Stimulated activated naive B cell treated with anti-CD40 and anti-IgM and Interleukin-4, amounts not matched to agents 10 μg/mL and 1 μg/mL and 100 μg/mL, for 72 hours (primary cell): ENCODE results near the gene FBH1.
A peak's percentile ranks its signal among the peaks of the same experiment; 100 is the strongest.
"Not testable (repeated sequence)": the region's sequence is repeated elsewhere in the genome, so short reads cannot be mapped to it uniquely, and the experiment has no call there.

Experiments
- ATAC-seq, 2 donors: fragments of 150-1000 bp; cut with Tn5 transposase; replicated peaks; 2 replicates each; pipeline ENCODE4 v1.10.0; 2021; ENCODE audit warnings: moderate library complexity in 1 of 2
- DNase-seq: peaks from one replicate; pipeline ENCODE4 v3.0.0; 2021
- H3K27ac Mint-ChIP-seq: one replicate; pipeline ENCODE4 v1.8.0; 2022; ENCODE audit warnings: mild to moderate bottlenecking, mixed read lengths
- H3K27me3 Mint-ChIP-seq, 2 donors: one replicate each; pipeline ENCODE4 v1.8.0; 2022; ENCODE audit warnings: mixed read lengths in 2 of 2
- H3K36me3 Mint-ChIP-seq, 2 donors: one replicate each; pipeline ENCODE4 v1.8.0; 2022; ENCODE audit warnings: mixed read lengths in 2 of 2, mild to moderate bottlenecking in 1 of 2
- H3K4me1 Mint-ChIP-seq, 2 donors: one replicate each; pipeline ENCODE4 v1.8.0; 2022; ENCODE audit warnings: mixed read lengths in 2 of 2, mild to moderate bottlenecking in 1 of 2
- H3K4me3 Mint-ChIP-seq, 2 donors: one replicate each; pipeline ENCODE4 v1.8.0; 2022; ENCODE audit warnings: mild to moderate bottlenecking in 2 of 2, mixed read lengths in 2 of 2, moderate library complexity in 1 of 2
- H3K9me3 Mint-ChIP-seq, 2 donors: one replicate each; pipeline ENCODE4 v1.8.0; 2022; ENCODE audit warnings: mixed read lengths in 2 of 2, mild to moderate bottlenecking in 1 of 2

The FBH1 gene

DNA sequence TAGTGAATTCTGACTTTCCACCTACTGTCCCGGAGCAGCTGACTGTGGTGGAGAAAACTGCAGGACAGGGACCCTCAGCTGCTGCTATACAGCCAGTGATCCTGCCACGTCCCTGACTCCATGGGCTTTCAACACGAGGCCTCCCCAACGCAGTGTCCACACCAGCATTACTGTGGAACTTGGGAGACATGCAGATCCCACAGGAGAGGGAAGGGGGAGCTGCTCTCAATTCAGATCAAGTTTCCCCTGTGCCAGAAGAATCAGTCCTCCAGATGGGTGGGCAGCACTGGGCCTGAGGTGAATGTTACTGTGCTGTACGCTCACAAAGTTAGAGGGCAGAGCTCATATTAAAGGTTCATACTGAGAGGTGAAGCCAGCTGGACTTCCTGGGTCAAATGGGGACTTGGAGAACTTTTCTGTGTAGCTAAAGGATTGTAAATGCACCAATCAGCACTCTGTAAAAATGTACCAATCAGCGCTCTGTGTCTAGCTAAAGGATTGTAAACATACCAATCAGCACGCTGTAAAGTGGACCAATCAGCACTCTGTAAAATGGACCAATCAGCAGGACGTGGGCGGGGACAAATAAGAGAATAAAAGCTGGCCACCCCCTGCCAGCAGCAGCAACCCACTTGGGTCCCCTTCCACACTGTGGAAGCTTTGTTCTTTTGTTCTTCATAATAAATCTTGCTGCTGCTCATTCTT, 26.9 kb upstream of the FBH1 start:
- peak overlapping the region; percentile 95 for H3K27ac Mint-ChIP-seq
- not testable (repeated sequence) for DNase-seq, H3K4me3 Mint-ChIP-seq, ATAC-seq, H3K9me3 Mint-ChIP-seq, H3K27me3 Mint-ChIP-seq
- peaks cover 23 to 37% of the 10 kb centered on the region in 2 donors for H3K36me3 Mint-ChIP-seq
- H3K4me1 Mint-ChIP-seq: peaks cover 31 to 53% of the 10 kb centered on the region in 2 donors

- not testable (repeated sequence) for H3K27me3 Mint-ChIP-seq, DNase-seq, H3K9me3 Mint-ChIP-seq
- Mint-ChIP-seq H3K27ac (peak overlapping the region; percentile 52), H3K4me1 (peaks cover 34 to 46% of the 10 kb centered on the region in 2 donors), H3K4me3 (peak overlapping the region; percentile 44 to 66), H3K36me3 (peaks cover 33 to 52% of the 10 kb centered on the region in 2 donors)
- ATAC-seq: peak in 1 of 2 donors; percentile 20
Measured at GRCh38 chr10:5866451-5867081, 23.5 kb upstream of the FBH1 start.

DNA sequence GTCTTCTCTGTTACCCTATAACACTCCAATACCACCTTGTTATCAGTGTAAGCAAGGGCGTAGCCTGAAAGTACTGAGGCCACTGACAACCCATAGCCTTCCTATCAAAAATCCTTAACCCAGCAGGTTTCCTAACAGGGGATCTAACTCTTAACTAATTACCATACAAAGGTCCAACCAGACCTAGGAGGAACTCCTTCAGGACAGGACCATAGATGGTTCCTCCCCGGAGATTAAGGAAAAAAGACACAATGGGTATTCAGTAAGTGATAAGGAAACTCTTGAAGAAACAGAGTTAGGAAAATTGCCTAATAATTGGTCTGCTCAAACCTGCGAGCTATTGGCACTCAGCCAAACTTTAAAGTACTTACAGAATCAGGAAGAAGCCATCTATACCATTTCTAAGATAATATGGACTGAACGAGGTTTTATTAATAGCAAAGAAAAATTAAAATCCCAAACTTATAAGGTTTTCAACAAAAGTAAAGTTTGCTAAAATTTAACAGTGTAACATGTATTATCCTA, 22.9 kb upstream of the FBH1 start:
- not testable (repeated sequence) for DNase-seq, H3K4me3 Mint-ChIP-seq, ATAC-seq, H3K27me3 Mint-ChIP-seq, H3K9me3 Mint-ChIP-seq, H3K27ac Mint-ChIP-seq
- H3K4me1 Mint-ChIP-seq: peaks cover 37 to 46% of the 10 kb centered on the region in 2 donors
- H3K36me3 Mint-ChIP-seq: peaks cover 34 to 53% of the 10 kb centered on the region in 2 donors

GRCh38 chr10:5868383-5868782, 21.7 kb upstream of the FBH1 start:
- H3K27me3 Mint-ChIP-seq, H3K4me3 Mint-ChIP-seq, ATAC-seq, H3K9me3 Mint-ChIP-seq, H3K27ac Mint-ChIP-seq, DNase-seq: not testable (repeated sequence)
- Mint-ChIP-seq H3K36me3 (peaks cover 23 to 41% of the 10 kb centered on the region in 2 donors), H3K4me1 (peaks cover 29 to 42% of the 10 kb centered on the region in 2 donors)

DNA sequence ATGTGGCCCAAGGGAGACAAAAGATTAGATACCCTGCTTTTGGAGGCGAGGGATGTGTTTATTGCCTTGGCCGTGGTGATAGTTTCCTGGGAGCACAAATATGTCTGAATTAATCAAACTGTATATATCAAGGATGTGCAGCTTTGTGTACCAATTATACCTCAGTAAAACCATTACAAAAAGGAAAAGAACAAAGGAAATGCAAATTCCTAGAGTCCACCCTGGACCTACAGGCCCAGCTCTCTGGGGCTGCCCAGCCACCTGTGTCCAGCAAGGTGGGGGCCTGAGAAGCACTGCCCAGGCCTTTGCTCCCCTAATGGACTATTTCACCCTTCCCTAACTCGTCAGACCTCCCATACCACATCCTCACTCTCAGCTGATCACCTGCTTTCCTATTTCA, 20.9 kb upstream of the FBH1 start:
- Mint-ChIP-seq H3K27ac (peak overlapping the region; percentile 27), H3K4me1 (peaks cover 33 to 49% of the 10 kb centered on the region in 2 donors), H3K27me3 (no peaks in the 10 kb centered on the region), H3K9me3 (peaks cover 0 to 6% of the 10 kb centered on the region in 2 donors), H3K4me3 (no peak overlapping the region), H3K36me3 (peaks cover 23 to 36% of the 10 kb centered on the region in 2 donors)
- no peak for ATAC-seq
- DNase-seq: no peak

GRCh38 chr10:5871596-5871995, 18.4 kb upstream of the FBH1 start:
- peaks cover 36 to 49% of the 10 kb centered on the region in 2 donors for H3K36me3 Mint-ChIP-seq
- H3K27me3 Mint-ChIP-seq: no peaks in the 10 kb centered on the region
- peak overlapping the region; percentile 84 for H3K27ac Mint-ChIP-seq
- no peak for ATAC-seq
- H3K4me3 Mint-ChIP-seq: no peak overlapping the region
- no peak for DNase-seq
- H3K9me3 Mint-ChIP-seq: peaks cover 0 to 6% of the 10 kb centered on the region in 2 donors
- peaks cover 30 to 51% of the 10 kb centered on the region in 2 donors for H3K4me1 Mint-ChIP-seq

DNA sequence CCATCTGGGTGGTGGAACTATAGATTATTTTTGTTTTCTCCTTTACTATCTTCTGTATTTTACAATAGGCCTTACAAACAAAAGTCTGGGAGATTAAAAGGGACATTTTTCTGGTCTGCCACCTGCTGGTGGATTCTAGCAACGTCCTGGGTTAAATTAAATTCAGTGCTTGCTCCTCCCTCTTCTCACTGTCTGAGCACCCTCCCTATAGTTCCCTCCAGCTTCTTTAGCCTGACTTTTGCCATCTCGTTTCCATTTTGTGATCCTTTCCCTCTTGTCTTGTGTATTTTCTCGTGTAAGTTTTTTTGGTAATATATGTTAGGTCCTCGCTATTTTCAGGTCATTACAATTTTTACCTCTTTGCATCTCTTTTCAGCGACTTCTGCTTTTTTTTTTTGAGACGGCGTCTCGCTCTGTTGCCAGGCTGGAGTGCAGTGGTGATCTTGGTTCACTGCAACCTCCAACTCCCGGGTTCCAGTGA, 16.5 kb upstream of the FBH1 start:
- Mint-ChIP-seq H3K4me1 (peaks cover 25 to 36% of the 10 kb centered on the region in 2 donors), H3K36me3 (peaks cover 36 to 47% of the 10 kb centered on the region in 2 donors), H3K4me3 (peak overlapping the region; percentile 79 to 80), H3K27me3 (no peaks in the 10 kb centered on the region), H3K27ac (peak overlapping the region; percentile 92), H3K9me3 (peaks cover 0 to 2% of the 10 kb centered on the region in 2 donors)
- DNase-seq: peak; percentile 68
- peak; percentile 95 to 96 for ATAC-seq

DNA sequence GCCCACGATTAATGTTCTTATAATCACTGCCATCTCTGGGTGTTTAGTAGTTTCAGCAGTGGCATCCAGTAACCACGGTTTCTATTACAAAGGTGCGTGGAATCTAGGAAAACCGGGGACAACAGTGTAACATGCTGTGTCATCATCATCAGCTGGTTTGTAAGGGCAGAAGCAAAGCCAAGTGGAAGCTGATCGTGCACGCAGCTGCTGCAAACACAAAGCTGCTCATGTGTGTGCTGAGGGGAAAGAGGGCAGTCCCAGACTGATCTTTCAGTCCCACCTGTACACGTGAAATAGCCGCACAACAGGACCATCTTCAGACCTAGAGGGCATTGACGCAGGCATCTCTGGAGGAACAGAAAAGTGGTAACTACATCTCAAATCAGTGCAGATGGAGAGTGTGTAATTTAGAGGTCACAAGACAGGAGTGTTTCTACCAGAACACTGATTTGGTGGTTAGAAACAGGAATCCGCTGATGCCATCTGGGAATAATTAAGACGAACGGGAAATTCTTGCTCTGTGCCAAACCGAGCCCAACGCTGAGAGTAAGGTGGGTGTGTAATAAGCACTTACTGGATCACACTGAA, 13.8 kb upstream of the FBH1 start:
- ATAC-seq (no peak), DNase-seq (no peak)
- H3K9me3 Mint-ChIP-seq: no peaks in the 10 kb centered on the region
- no peak overlapping the region for H3K4me3 Mint-ChIP-seq
- H3K27me3 Mint-ChIP-seq: no peaks in the 10 kb centered on the region
- peaks cover 36 to 39% of the 10 kb centered on the region in 2 donors for H3K36me3 Mint-ChIP-seq
- H3K4me1 Mint-ChIP-seq: peaks cover 21 to 31% of the 10 kb centered on the region in 2 donors
- H3K27ac Mint-ChIP-seq: peak overlapping the region; percentile 44

GRCh38 chr10:5877041-5877440, 13.0 kb upstream of the FBH1 start:
- H3K9me3 Mint-ChIP-seq, ATAC-seq, H3K27ac Mint-ChIP-seq, H3K27me3 Mint-ChIP-seq, DNase-seq, H3K4me3 Mint-ChIP-seq: not testable (repeated sequence)
- Mint-ChIP-seq H3K4me1 (peaks cover 15 to 24% of the 10 kb centered on the region in 2 donors), H3K36me3 (peaks cover 37 to 39% of the 10 kb centered on the region in 2 donors)

- no peaks in the 10 kb centered on the region for H3K27me3 Mint-ChIP-seq
- DNase-seq: no peak
- peaks cover 4 to 16% of the 10 kb centered on the region in 2 donors for H3K4me1 Mint-ChIP-seq
- peaks cover 43 to 54% of the 10 kb centered on the region in 2 donors for H3K36me3 Mint-ChIP-seq
- H3K27ac Mint-ChIP-seq: no peak overlapping the region
- H3K9me3 Mint-ChIP-seq: no peaks in the 10 kb centered on the region
- H3K4me3 Mint-ChIP-seq: no peak overlapping the region
- ATAC-seq: no peak
Measured at GRCh38 chr10:5882961-5883360, 7.1 kb upstream of the FBH1 start.

DNA sequence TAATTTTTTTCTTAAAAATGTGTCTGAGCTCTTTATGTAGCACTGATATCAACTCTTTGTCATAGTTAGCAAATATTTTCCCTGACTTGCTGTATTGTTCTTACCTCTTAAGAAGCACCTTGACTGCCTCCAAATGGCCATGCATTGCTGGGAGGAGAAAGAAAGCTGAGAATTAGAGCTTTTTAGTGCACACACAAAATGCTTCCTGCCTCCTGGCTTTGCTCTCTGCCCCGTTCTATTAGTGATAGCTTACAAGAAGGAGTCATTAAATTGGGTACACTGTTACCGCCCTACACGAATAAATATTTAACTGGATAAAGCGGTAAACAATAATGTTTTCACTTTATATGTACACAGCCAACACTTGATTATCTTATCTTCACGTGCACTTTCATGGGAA, 4.4 kb upstream of the FBH1 start:
- H3K9me3 Mint-ChIP-seq: no peaks in the 10 kb centered on the region
- H3K4me1 Mint-ChIP-seq: peaks cover 13 to 27% of the 10 kb centered on the region in 2 donors
- peaks cover 35 to 49% of the 10 kb centered on the region in 2 donors for H3K36me3 Mint-ChIP-seq
- H3K4me3 Mint-ChIP-seq: no peak overlapping the region
- H3K27ac Mint-ChIP-seq: no peak overlapping the region
- H3K27me3 Mint-ChIP-seq: no peaks in the 10 kb centered on the region
- DNase-seq (no peak), ATAC-seq (no peak)

DNA sequence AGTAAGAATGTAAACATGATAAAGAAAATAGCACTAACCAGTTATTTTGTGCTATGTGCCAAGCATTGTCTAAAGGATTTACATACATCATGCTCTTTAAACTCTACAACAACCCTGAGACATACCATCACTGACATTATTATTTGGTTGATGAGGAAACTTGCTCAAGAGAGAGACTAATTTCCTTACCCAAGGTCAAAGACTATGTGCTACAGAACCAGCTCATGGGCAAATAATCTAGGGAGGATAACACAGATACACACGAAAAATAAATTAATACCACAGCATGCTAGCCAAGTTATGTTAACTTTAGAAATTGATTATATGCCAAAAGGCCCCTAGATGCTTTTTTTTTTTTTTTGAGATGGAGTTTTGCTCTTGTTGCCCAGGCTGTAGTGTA, 3.0 kb upstream of the FBH1 start:
- no peak overlapping the region for H3K27ac Mint-ChIP-seq
- no peak overlapping the region for H3K4me3 Mint-ChIP-seq
- peaks cover 36 to 51% of the 10 kb centered on the region in 2 donors for H3K36me3 Mint-ChIP-seq

GRCh38 chr10:5887641-5888040, 2.4 kb upstream of the FBH1 start:
- DNase-seq (no peak), ATAC-seq (no peak)
- H3K27me3 Mint-ChIP-seq: no peaks in the 10 kb centered on the region
- H3K4me3 Mint-ChIP-seq: peak overlapping the region; percentile 90 to 97
- peaks cover 37 to 51% of the 10 kb centered on the region in 2 donors for H3K36me3 Mint-ChIP-seq
- H3K4me1 Mint-ChIP-seq: peaks cover 29 to 48% of the 10 kb centered on the region in 2 donors
- no peak overlapping the region for H3K27ac Mint-ChIP-seq
- H3K9me3 Mint-ChIP-seq: no peaks in the 10 kb centered on the region

More for the DNA sequence above, 3.0 kb upstream of the FBH1 start:
- Mint-ChIP-seq H3K27me3 (no peaks in the 10 kb centered on the region), H3K4me1 (peaks cover 24 to 41% of the 10 kb centered on the region in 2 donors), H3K9me3 (no peaks in the 10 kb centered on the region)
- no peak for DNase-seq
- no peak for ATAC-seq

DNA sequence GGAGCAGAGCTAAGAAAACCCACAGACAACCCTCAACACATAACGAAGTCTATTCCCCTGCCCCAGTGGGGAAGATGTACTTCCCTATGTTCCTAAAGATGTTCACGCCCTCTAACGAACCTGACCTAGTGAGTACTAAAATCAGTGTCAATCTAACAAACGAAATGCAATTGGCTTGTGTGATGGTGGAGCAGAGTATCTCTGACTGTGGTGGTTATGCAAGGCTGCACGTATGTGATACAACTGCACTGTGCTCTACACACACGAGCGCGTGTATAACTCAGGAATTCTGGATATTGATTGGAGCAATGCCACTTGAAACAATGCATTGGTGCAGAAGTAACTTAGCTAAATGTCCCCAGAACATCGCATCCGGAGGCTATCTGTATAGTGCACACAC, 1.7 kb upstream of the FBH1 start:
- Mint-ChIP-seq H3K36me3 (peaks cover 39 to 50% of the 10 kb centered on the region in 2 donors), H3K4me1 (peaks cover 32 to 55% of the 10 kb centered on the region in 2 donors), H3K4me3 (peak overlapping the region; percentile 90 to 97), H3K27ac (peak overlapping the region; percentile 80), H3K27me3 (no peaks in the 10 kb centered on the region), H3K9me3 (no peaks in the 10 kb centered on the region)
- ATAC-seq (no peak), DNase-seq (no peak)
